Head of caudate nucleus (tissue), 42 donors: Measurements from ENCODE around the gene FGF6.

ENCODE experiments used
- DNase-seq, 42 donors: peaks; one replicate each; pipeline versions ENCODE4 v3.0.0 to v3.0.0-alpha.2; 2020 to 2021; ENCODE audit warnings: mixed read lengths in 7 of 42
- intact Hi-C: fragments of 100-400 bp; cut with DNase I; formaldehyde crosslinking; loops from one replicate; pipeline ENCODE4 v1.15.0; 2022

Gene FGF6

GRCh38 chr12:4387607-4388006 lies 58.0 kb downstream of the FGF6 start:
- intact Hi-C loops, result no loop called here
- DNase-seq, result no peak

GRCh38 chr12:4386801-4387200 lies 58.8 kb downstream of the FGF6 start:
- no peak for DNase-seq

More at GRCh38 chr12:4386801-4387200, 58.8 kb downstream of the FGF6 start:
- intact Hi-C loops, result no loop called here
